ENCODE measurements around the gene RALGDS. TPM values are rescaled to one million over a fixed set of nuclear protein-coding genes. Genes with fewer than 3 reads are reported as not detected.

Gene RALGDS
- total and polyA plus RNA-seq, 2 donors (not counting 3 experiments of a cell fraction or from before 2014, with no cell fraction given): 41.4 to 60.0 TPM

DNA sequence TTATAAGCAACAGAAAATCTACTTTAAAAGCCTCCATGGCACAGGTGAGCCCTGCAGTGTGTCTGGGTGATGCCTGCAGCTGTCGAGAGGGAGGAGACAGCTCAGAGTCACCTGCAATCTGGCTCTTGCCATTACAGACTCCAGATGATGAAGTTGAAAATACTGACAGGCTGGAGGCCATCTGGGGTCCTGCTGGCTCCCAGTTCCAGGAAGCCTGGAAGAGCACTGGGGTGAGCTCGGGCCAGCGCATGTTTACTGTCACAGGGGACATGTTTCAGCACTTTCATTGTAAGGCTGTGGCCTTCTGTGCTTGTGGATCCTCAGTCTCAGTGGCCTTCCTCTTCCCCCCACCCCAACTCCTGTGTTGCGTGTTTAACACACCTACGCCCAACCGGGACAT lies 30.9 kb downstream of the RALGDS start:
- intact Hi-C loops (cut with micrococcal nuclease): no loop called here
- CTCF ChIA-PET: interaction anchor here (1.1 to 1.3 kb wide), 2 partner anchors 11 to 42 kb away, joined by 3 read pairs; no protein-coding TSS in a partner anchor

DNA sequence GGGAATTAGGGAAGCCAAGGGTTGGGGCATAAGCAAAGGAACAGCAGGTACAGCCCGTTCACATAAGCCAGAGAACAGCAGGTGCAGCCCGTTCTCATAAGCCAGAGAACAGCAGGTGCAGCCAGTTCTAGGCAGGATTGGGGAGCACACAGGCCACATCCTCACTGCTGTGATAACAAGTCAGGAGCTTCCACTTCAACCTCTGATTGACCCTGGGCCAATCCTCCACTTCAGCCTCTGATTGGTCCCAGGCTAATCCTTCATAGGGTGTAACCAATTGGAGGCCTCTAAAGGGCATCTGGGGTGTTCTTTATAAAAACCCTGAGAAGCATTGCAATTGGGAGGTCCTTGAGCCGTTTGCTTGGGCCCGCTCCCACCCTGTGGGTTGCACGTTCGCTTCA lies 31.8 kb downstream of the RALGDS start:
- Histone ChIP-seq H3K4me2 (ENCODE audit: insufficient read depth, low read length) (no peak overlapping the region), H2AFZ (ENCODE audit: low read depth, low read length) (no peak overlapping the region), H4K20me1 (replicated peaks; ENCODE audit: control insufficient read depth, extremely low read depth, insufficient read depth, low read length) (no peaks in the 10 kb centered on the region), H3K4me3 (replicated peaks in 1 of 3; ENCODE audit: insufficient read depth in 1 of 3, low read depth in 1 of 3, low read length in 3 of 3) (no peak overlapping the region), H3K9ac (replicated peaks; ENCODE audit: extremely low read depth, insufficient read depth, low read length) (no peak overlapping the region), H3K79me2 (ENCODE audit: control insufficient read depth, insufficient read depth, low read length) (no peaks in the 10 kb centered on the region), H3K27ac (ENCODE audit: insufficient read depth, low read depth, low read length) (no peak overlapping the region), H3K27me3 (ENCODE audit: control insufficient read depth in 2 of 2, insufficient read depth in 2 of 2, low read length in 2 of 2) (no peaks in the 10 kb centered on the region), H3K9me1 (replicated peaks; ENCODE audit: control insufficient read depth, extremely low read depth, insufficient read depth, low read length) (no peaks in the 10 kb centered on the region), H3K4me1 (ENCODE audit: control insufficient read depth, extremely low read depth, insufficient read depth, low read length) (no peaks in the 10 kb centered on the region), H3K36me3 (ENCODE audit: control insufficient read depth in 2 of 2, extremely low read depth in 1 of 2, insufficient read depth in 2 of 2, low read length in 2 of 2) (no peaks in the 10 kb centered on the region), H3K9me3 (replicated peaks; ENCODE audit: control insufficient read depth, insufficient read depth, low read length) (no peaks in the 10 kb centered on the region)
- dilution Hi-C loops (cut with MboI; ENCODE audit: extremely low pct_ligation_motif_present, low sequenced_read_pairs) (no loop called here), intact Hi-C loops (cut with micrococcal nuclease) (no loop called here)
- CTCF ChIA-PET: interaction anchor here (0.7 kb wide), 1 partner anchor 55 kb away, joined by 3 read pairs; no protein-coding TSS in a partner anchor
- TF ChIP-seq FOS (IDR thresholded peaks at IDR 0.05; ENCODE audit: borderline replicate concordance, insufficient read depth, low read length) (no peak), EZH2 (IDR thresholded peaks at IDR 0.05; ENCODE audit: borderline replicate concordance, low read depth, low read length, severe bottlenecking) (no peak), JUN (IDR thresholded peaks at IDR 0.05; ENCODE audit: borderline replicate concordance, insufficient read depth, insufficient read length, low read depth) (no peak), POLR2A (IDR thresholded peaks at IDR 0.05; ENCODE audit: low read depth, low read length) (no peak), MYC (IDR thresholded peaks at IDR 0.05; ENCODE audit: low read depth, low read length) (no peak), GATA2 (IDR thresholded peaks at IDR 0.05; ENCODE audit: insufficient read depth, insufficient read length, low read depth, low read length) (no peak), POLR2AphosphoS5 (IDR thresholded peaks at IDR 0.05; ENCODE audit: insufficient read depth, low read depth, low read length) (no peak)
- TF ChIP-seq, protein P1, sequence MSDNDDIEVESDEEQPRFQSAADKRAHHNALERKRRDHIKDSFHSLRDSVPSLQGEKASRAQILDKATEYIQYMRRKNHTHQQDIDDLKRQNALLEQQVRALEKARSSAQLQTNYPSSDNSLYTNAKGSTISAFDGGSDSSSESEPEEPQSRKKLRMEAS (IDR thresholded peaks at IDR 0.05; ENCODE audit: insufficient read depth, insufficient read length): no peak
- TF ChIP-seq, protein P2, sequence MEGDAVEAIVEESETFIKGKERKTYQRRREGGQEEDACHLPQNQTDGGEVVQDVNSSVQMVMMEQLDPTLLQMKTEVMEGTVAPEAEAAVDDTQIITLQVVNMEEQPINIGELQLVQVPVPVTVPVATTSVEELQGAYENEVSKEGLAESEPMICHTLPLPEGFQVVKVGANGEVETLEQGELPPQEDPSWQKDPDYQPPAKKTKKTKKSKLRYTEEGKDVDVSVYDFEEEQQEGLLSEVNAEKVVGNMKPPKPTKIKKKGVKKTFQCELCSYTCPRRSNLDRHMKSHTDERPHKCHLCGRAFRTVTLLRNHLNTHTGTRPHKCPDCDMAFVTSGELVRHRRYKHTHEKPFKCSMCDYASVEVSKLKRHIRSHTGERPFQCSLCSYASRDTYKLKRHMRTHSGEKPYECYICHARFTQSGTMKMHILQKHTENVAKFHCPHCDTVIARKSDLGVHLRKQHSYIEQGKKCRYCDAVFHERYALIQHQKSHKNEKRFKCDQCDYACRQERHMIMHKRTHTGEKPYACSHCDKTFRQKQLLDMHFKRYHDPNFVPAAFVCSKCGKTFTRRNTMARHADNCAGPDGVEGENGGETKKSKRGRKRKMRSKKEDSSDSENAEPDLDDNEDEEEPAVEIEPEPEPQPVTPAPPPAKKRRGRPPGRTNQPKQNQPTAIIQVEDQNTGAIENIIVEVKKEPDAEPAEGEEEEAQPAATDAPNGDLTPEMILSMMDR (IDR thresholded peaks at IDR 0.05; ENCODE audit: extremely low read depth in 1 of 2, insufficient read depth in 1 of 2, low read depth in 1 of 2, low read length in 2 of 2): no peak
- POLR2A ChIA-PET: no interaction called here
- no TSS peak for BruUV-seq (replicated peaks)
- DNase-seq (ENCODE audit: low read depth, low spot score) (no peak), FAIRE-seq (no peak)

More for the DNA sequence above, 30.9 kb downstream of the RALGDS start:
- no peak overlapping the region for H3K9ac ChIP-seq (replicated peaks; ENCODE audit: extremely low read depth, insufficient read depth, low read length)
- no TSS peak for BruUV-seq (replicated peaks)
- no peaks in the 10 kb centered on the region for H3K36me3 ChIP-seq (ENCODE audit: control insufficient read depth in 2 of 2, extremely low read depth in 1 of 2, insufficient read depth in 2 of 2, low read length in 2 of 2)
- no peaks in the 10 kb centered on the region for H3K4me1 ChIP-seq (ENCODE audit: control insufficient read depth, extremely low read depth, insufficient read depth, low read length)
- no peak overlapping the region for H3K27ac ChIP-seq (ENCODE audit: insufficient read depth, low read depth, low read length)
- no peaks in the 10 kb centered on the region for H3K9me1 ChIP-seq (replicated peaks; ENCODE audit: control insufficient read depth, extremely low read depth, insufficient read depth, low read length)
- no peak overlapping the region for H3K4me2 ChIP-seq (ENCODE audit: insufficient read depth, low read length)
- H3K9me3 ChIP-seq (replicated peaks; ENCODE audit: control insufficient read depth, insufficient read depth, low read length): no peaks in the 10 kb centered on the region
- H3K27me3 ChIP-seq (ENCODE audit: control insufficient read depth in 2 of 2, insufficient read depth in 2 of 2, low read length in 2 of 2): no peaks in the 10 kb centered on the region
- no peak for FAIRE-seq
- H3K79me2 ChIP-seq (ENCODE audit: control insufficient read depth, insufficient read depth, low read length): no peaks in the 10 kb centered on the region
- H3K4me3 ChIP-seq (replicated peaks in 1 of 3; ENCODE audit: insufficient read depth in 1 of 3, low read depth in 1 of 3, low read length in 3 of 3): no peak overlapping the region
- no peaks in the 10 kb centered on the region for H4K20me1 ChIP-seq (replicated peaks; ENCODE audit: control insufficient read depth, extremely low read depth, insufficient read depth, low read length)
- POLR2A ChIA-PET: no interaction called here
- dilution Hi-C loops (cut with MboI; ENCODE audit: extremely low pct_ligation_motif_present, low sequenced_read_pairs): no loop called here
- TF ChIP-seq, protein P1 (IDR thresholded peaks at IDR 0.05; ENCODE audit: insufficient read depth, insufficient read length): no peak
- TF ChIP-seq JUN (IDR thresholded peaks at IDR 0.05; ENCODE audit: borderline replicate concordance, insufficient read depth, insufficient read length, low read depth) (no peak), GATA2 (IDR thresholded peaks at IDR 0.05; ENCODE audit: insufficient read depth, insufficient read length, low read depth, low read length) (no peak), POLR2A (IDR thresholded peaks at IDR 0.05; ENCODE audit: low read depth, low read length) (no peak), MYC (IDR thresholded peaks at IDR 0.05; ENCODE audit: low read depth, low read length) (no peak)
- DNase-seq (ENCODE audit: low read depth, low spot score): no peak
- no peak overlapping the region for H2AFZ ChIP-seq (ENCODE audit: low read depth, low read length)

Data from endothelial cell of umbilical vein (primary cell).